ENCODE results near the gene CAMK1D.

CAMK1D gene

DNA sequence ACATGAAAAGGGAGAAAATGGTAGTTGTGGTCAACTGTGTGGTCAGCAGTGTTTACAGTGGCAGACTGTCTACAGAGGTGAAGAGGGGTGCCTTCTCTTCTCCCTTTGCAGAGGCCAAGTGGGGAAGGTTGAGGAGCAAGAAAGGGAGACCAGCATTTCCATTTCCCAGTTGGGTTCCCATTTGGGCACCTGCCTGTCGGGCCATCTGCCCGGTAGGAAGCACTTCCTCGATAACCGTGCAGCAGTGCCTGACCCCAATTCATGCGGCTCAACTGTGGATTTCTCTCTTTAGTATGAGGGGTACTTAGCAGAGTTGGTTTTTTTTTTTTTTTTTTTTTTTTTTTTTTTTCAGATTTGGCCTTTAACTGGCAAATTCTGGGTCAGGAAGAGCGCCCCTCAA is 525.2 kb downstream of the CAMK1D start:
- no peaks in the 10 kb centered on the region for H3K27me3 ChIP-seq (ENCODE audit: insufficient read depth, low read length, poor library complexity)
- no peaks in the 10 kb centered on the region for H3K79me2 ChIP-seq (ENCODE audit: insufficient read depth, low read length)
- no peak overlapping the region for H3K4me2 ChIP-seq (ENCODE audit: insufficient read depth, low read length)
- no peak overlapping the region for H3K27ac ChIP-seq (ENCODE audit: low read length)
- H4K20me1 ChIP-seq (ENCODE audit: insufficient read depth, low read length), result no peaks in the 10 kb centered on the region
- no peak overlapping the region for H3K4me3 ChIP-seq (ENCODE audit: low read depth in 1 of 2, low read length in 2 of 2)
- ATAC-seq (ENCODE audit: insufficient read depth, low read depth) (no peak), DNase-seq (no peak)
- H2AFZ ChIP-seq (ENCODE audit: low read depth, low read length), result no peak overlapping the region
- TF ChIP-seq EZH2 (IDR thresholded peaks at IDR 0.05; ENCODE audit: borderline replicate concordance, low read depth, low read length, severe bottlenecking) (no peak), CTCF (IDR thresholded peaks at IDR 0.05; ENCODE audit: borderline replicate concordance, extremely low read depth, low read length, poor library complexity, severe bottlenecking) (no peak)
- H3K36me3 ChIP-seq (ENCODE audit: insufficient read depth, low read length), result no peaks in the 10 kb centered on the region
- no peaks in the 10 kb centered on the region for H3K9me3 ChIP-seq (ENCODE audit: insufficient read depth, low read length, severe bottlenecking)
- H3K4me1 ChIP-seq (ENCODE audit: insufficient read depth, low read length), result no peaks in the 10 kb centered on the region
- H3K9ac ChIP-seq (ENCODE audit: low read depth, low read length), result no peak overlapping the region

GRCh38 chr10:12875100-12875499 is 525.8 kb downstream of the CAMK1D start:
- no peaks in the 10 kb centered on the region for H3K36me3 ChIP-seq (ENCODE audit: insufficient read depth, low read length)
- H3K79me2 ChIP-seq (ENCODE audit: insufficient read depth, low read length), result no peaks in the 10 kb centered on the region
- no peaks in the 10 kb centered on the region for H3K27me3 ChIP-seq (ENCODE audit: insufficient read depth, low read length, poor library complexity)
- H2AFZ ChIP-seq (ENCODE audit: low read depth, low read length), result no peak overlapping the region
- no peaks in the 10 kb centered on the region for H4K20me1 ChIP-seq (ENCODE audit: insufficient read depth, low read length)
- no peak overlapping the region for H3K27ac ChIP-seq (ENCODE audit: low read length)
- TF ChIP-seq CTCF (IDR thresholded peaks at IDR 0.05; ENCODE audit: borderline replicate concordance, extremely low read depth, low read length, poor library complexity, severe bottlenecking), result no peak
- no peak for TF ChIP-seq EZH2 (IDR thresholded peaks at IDR 0.05; ENCODE audit: borderline replicate concordance, low read depth, low read length, severe bottlenecking)
- H3K9ac ChIP-seq (ENCODE audit: low read depth, low read length), result no peak overlapping the region
- H3K4me1 ChIP-seq (ENCODE audit: insufficient read depth, low read length), result no peaks in the 10 kb centered on the region
- H3K9me3 ChIP-seq (ENCODE audit: insufficient read depth, low read length, severe bottlenecking), result no peaks in the 10 kb centered on the region
- DNase-seq (no peak), ATAC-seq (ENCODE audit: insufficient read depth, low read depth) (no peak)
- no peak overlapping the region for H3K4me3 ChIP-seq (ENCODE audit: low read depth in 1 of 2, low read length in 2 of 2)
- no peak overlapping the region for H3K4me2 ChIP-seq (ENCODE audit: insufficient read depth, low read length)

GRCh38 chr10:12876266-12876665 is 526.9 kb downstream of the CAMK1D start:
- no peak overlapping the region for H3K4me2 ChIP-seq (ENCODE audit: insufficient read depth, low read length)
- DNase-seq (no peak), ATAC-seq (ENCODE audit: insufficient read depth, low read depth) (no peak)
- no peaks in the 10 kb centered on the region for H3K36me3 ChIP-seq (ENCODE audit: insufficient read depth, low read length)
- H3K79me2 ChIP-seq (ENCODE audit: insufficient read depth, low read length), result no peaks in the 10 kb centered on the region
- H3K27ac ChIP-seq (ENCODE audit: low read length), result no peak overlapping the region
- H2AFZ ChIP-seq (ENCODE audit: low read depth, low read length), result no peak overlapping the region
- no peaks in the 10 kb centered on the region for H3K27me3 ChIP-seq (ENCODE audit: insufficient read depth, low read length, poor library complexity)
- no peaks in the 10 kb centered on the region for H3K4me1 ChIP-seq (ENCODE audit: insufficient read depth, low read length)
- no peaks in the 10 kb centered on the region for H4K20me1 ChIP-seq (ENCODE audit: insufficient read depth, low read length)
- H3K9ac ChIP-seq (ENCODE audit: low read depth, low read length), result no peak overlapping the region
- no peaks in the 10 kb centered on the region for H3K9me3 ChIP-seq (ENCODE audit: insufficient read depth, low read length, severe bottlenecking)
- TF ChIP-seq CTCF (IDR thresholded peaks at IDR 0.05; ENCODE audit: borderline replicate concordance, extremely low read depth, low read length, poor library complexity, severe bottlenecking), result no peak
- no peak for TF ChIP-seq EZH2 (IDR thresholded peaks at IDR 0.05; ENCODE audit: borderline replicate concordance, low read depth, low read length, severe bottlenecking)
- H3K4me3 ChIP-seq (ENCODE audit: low read depth in 1 of 2, low read length in 2 of 2), result no peak overlapping the region

GRCh38 chr10:12877150-12877549 is 527.8 kb downstream of the CAMK1D start:
- H3K79me2 ChIP-seq (ENCODE audit: insufficient read depth, low read length), result no peaks in the 10 kb centered on the region
- no peaks in the 10 kb centered on the region for H3K4me1 ChIP-seq (ENCODE audit: insufficient read depth, low read length)
- H3K9ac ChIP-seq (ENCODE audit: low read depth, low read length), result no peak overlapping the region
- H3K9me3 ChIP-seq (ENCODE audit: insufficient read depth, low read length, severe bottlenecking), result no peaks in the 10 kb centered on the region
- no peaks in the 10 kb centered on the region for H4K20me1 ChIP-seq (ENCODE audit: insufficient read depth, low read length)
- H3K4me2 ChIP-seq (ENCODE audit: insufficient read depth, low read length), result no peak overlapping the region
- TF ChIP-seq CTCF (IDR thresholded peaks at IDR 0.05; ENCODE audit: borderline replicate concordance, extremely low read depth, low read length, poor library complexity, severe bottlenecking), result no peak
- TF ChIP-seq EZH2 (IDR thresholded peaks at IDR 0.05; ENCODE audit: borderline replicate concordance, low read depth, low read length, severe bottlenecking), result no peak
- H3K27ac ChIP-seq (ENCODE audit: low read length), result no peak overlapping the region
- no peaks in the 10 kb centered on the region for H3K36me3 ChIP-seq (ENCODE audit: insufficient read depth, low read length)
- DNase-seq (no peak), ATAC-seq (ENCODE audit: insufficient read depth, low read depth) (no peak)
- H3K27me3 ChIP-seq (ENCODE audit: insufficient read depth, low read length, poor library complexity), result no peaks in the 10 kb centered on the region
- H3K4me3 ChIP-seq (ENCODE audit: low read depth in 1 of 2, low read length in 2 of 2), result no peak overlapping the region
- no peak overlapping the region for H2AFZ ChIP-seq (ENCODE audit: low read depth, low read length)

Measured in DND-41 (cell line).